Activated T-helper 2 cell treated with anti-CD3 and anti-CD28 coated beads, Interferon-gamma antibody, Interleukin-2, Interleukin-4, amounts not matched to agents 10 μg/mL and 5 μg/mL and 100 μg/mL, durations not matched to agents 14 hours and 24 hours and 36 hours (primary cell): Measurements from ENCODE around the gene SOCS7. TPM values are rescaled to one million over a fixed set of nuclear protein-coding genes. Genes with fewer than 3 reads are reported as not detected.

Experiments used
- DNase-seq: peaks from one replicate; pipeline ENCODE4 v3.0.0; 2021; ENCODE audit warnings: low spot score
- H3K27ac Mint-ChIP-seq: one replicate; pipeline ENCODE4 v1.8.0; 2021; ENCODE audit warnings: mixed read lengths
- H3K27me3 Mint-ChIP-seq: one replicate; pipeline ENCODE4 v1.8.0; 2021; ENCODE audit warnings: low read depth, mixed read lengths
- H3K36me3 Mint-ChIP-seq: one replicate; pipeline ENCODE4 v1.8.0; 2021; ENCODE audit warnings: low read depth, mixed read lengths
- H3K4me1 Mint-ChIP-seq: one replicate; pipeline ENCODE4 v1.8.0; 2021; ENCODE audit warnings: low read depth, mixed read lengths
- H3K4me3 Mint-ChIP-seq: one replicate; pipeline ENCODE4 v1.8.0; 2021; ENCODE audit warnings: low read depth, mild to moderate bottlenecking, moderate library complexity, mixed read lengths
- H3K9me3 Mint-ChIP-seq: one replicate; pipeline ENCODE4 v1.8.0; 2021; ENCODE audit warnings: mixed read lengths
- intact Hi-C: fragments of 100-400 bp; cut with micrococcal nuclease; formaldehyde crosslinking; loops from one replicate; pipeline ENCODE4 v1.15.1; 2023
- total RNA-seq: library from RNA; stranded (reverse); gene quantifications from 2 replicates; pipeline ENCODE4 v1.2.3, GENCODE V29; 2022

SOCS7 gene
- total RNA-seq, 1 donor from 2014 or later, result 25.9 TPM

GRCh38 chr17:38447502-38448085 is 96.0 kb downstream of the SOCS7 start:
- intact Hi-C loops, result no loop called here
- Mint-ChIP-seq H3K27me3 (peaks cover 26% of the 10 kb centered on the region), H3K4me1 (no peaks in the 10 kb centered on the region), H3K4me3 (no peak overlapping the region), H3K9me3 (no peaks in the 10 kb centered on the region), H3K36me3 (no peaks in the 10 kb centered on the region), H3K27ac (no peak overlapping the region)
- no peak for DNase-seq

DNA sequence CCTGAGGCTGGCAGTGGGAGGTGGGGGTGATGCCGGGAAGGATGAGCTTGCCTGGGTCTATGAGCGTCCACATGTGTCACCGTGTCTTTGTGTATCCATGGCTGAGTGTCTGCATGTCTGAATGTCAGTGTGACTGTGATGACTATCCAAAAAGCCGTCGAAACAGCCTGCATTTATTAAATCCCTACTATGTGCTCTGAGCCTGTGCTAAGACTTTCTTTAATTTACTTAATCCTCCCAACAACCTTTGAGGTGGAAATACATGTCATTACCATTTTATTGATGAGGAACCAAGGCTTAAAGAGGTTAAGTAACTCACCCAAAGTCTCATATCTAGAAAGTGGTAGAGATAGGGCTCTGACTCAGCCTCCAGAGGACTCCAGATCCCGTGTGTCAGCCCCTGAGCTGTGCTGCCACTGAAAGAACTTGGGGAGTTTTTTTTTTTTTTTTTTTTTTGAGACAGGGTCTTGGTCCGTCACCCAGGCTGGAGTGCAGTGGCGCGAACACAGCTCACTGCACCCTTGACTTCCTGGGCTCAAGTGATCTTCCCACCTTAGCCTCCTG is 96.6 kb downstream of the SOCS7 start:
- Mint-ChIP-seq H3K4me1 (peaks cover 3% of the 10 kb centered on the region), H3K9me3 (no peaks in the 10 kb centered on the region), H3K27ac (no peak overlapping the region), H3K27me3 (peaks cover 29% of the 10 kb centered on the region), H3K36me3 (no peaks in the 10 kb centered on the region), H3K4me3 (no peak overlapping the region)
- no peak for DNase-seq
- intact Hi-C loops, result no loop called here

GRCh38 chr17:38449364-38449763 is 97.7 kb downstream of the SOCS7 start:
- peaks cover 4% of the 10 kb centered on the region for H3K4me1 Mint-ChIP-seq
- no peak for DNase-seq
- intact Hi-C loops, result no loop called here
- H3K27ac Mint-ChIP-seq, result no peak overlapping the region
- H3K9me3 Mint-ChIP-seq, result no peaks in the 10 kb centered on the region
- no peak overlapping the region for H3K4me3 Mint-ChIP-seq
- peaks cover 31% of the 10 kb centered on the region for H3K27me3 Mint-ChIP-seq
- no peaks in the 10 kb centered on the region for H3K36me3 Mint-ChIP-seq

DNA sequence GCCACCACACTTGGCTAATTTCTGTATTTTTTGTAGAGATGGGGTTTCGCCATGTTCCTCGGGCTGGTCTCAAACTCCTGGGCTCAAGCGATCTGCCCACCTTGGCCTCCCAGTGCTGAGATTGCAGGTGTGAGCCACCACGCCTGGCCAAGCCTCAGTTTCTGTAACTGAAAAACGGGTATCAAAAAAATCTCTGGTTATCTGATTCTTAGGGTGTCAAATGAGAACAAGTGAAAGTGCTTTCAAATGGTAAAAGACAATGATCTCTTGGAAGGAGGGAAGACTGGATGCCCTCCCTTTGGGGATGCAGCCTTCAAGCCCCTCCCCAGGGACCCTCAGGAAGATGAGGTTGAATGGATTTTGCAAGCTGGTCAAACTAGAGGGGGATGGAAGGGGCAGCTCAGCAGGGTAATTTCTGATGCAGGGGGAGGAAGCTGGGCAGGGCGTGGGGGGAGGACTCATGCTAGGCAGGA is 98.9 kb downstream of the SOCS7 start:
- Mint-ChIP-seq H3K4me1 (peaks cover 4% of the 10 kb centered on the region), H3K4me3 (no peak overlapping the region), H3K27ac (no peak overlapping the region), H3K36me3 (no peaks in the 10 kb centered on the region), H3K9me3 (no peaks in the 10 kb centered on the region), H3K27me3 (peaks cover 37% of the 10 kb centered on the region)
- intact Hi-C loops, result no loop called here
- DNase-seq, result no peak

GRCh38 chr17:38451030-38451839 is 99.6 kb downstream of the SOCS7 start:
- H3K4me3 Mint-ChIP-seq, result no peak overlapping the region
- intact Hi-C loops, result no loop called here
- H3K27ac Mint-ChIP-seq, result no peak overlapping the region
- H3K36me3 Mint-ChIP-seq, result no peaks in the 10 kb centered on the region
- H3K9me3 Mint-ChIP-seq, result no peaks in the 10 kb centered on the region
- no peak for DNase-seq
- H3K4me1 Mint-ChIP-seq, result peaks cover 4% of the 10 kb centered on the region
- H3K27me3 Mint-ChIP-seq, result peaks cover 40% of the 10 kb centered on the region

- H3K27ac Mint-ChIP-seq, result no peak overlapping the region
- no peak overlapping the region for H3K4me3 Mint-ChIP-seq
- no peaks in the 10 kb centered on the region for H3K36me3 Mint-ChIP-seq
- no peak for DNase-seq
- intact Hi-C loops, result no loop called here
- peaks cover 4% of the 10 kb centered on the region for H3K4me1 Mint-ChIP-seq
- peaks cover 40% of the 10 kb centered on the region for H3K27me3 Mint-ChIP-seq
- H3K9me3 Mint-ChIP-seq, result no peaks in the 10 kb centered on the region
Measured at GRCh38 chr17:38451840-38452529, 100.3 kb downstream of the SOCS7 start.

DNA sequence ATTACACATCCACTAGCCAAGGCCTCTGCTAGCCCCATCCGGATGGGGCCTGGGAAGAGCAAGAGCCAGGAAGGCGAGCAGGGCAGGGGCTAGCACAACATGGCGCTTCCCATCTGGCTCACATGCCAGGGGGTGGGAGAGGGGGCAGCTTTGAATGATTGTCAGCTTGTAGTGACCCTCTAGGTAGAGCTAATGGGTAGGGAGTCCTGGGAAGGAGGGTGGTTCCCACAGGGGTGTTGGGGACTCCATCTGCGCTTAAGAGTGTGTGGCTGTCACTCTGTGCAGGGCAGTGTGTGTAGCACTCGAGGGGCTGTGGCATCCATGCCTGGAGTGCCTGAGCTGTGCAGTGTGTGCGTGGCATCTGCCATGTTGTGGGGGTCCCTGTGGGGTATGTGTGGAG is 101.1 kb downstream of the SOCS7 start:
- no peaks in the 10 kb centered on the region for H3K36me3 Mint-ChIP-seq
- intact Hi-C loops, result no loop called here
- no peak overlapping the region for H3K27ac Mint-ChIP-seq
- H3K4me3 Mint-ChIP-seq, result no peak overlapping the region
- DNase-seq, result no peak
- no peaks in the 10 kb centered on the region for H3K9me3 Mint-ChIP-seq
- H3K4me1 Mint-ChIP-seq, result peaks cover 4% of the 10 kb centered on the region
- peaks cover 44% of the 10 kb centered on the region for H3K27me3 Mint-ChIP-seq

- Mint-ChIP-seq H3K9me3 (no peaks in the 10 kb centered on the region), H3K27ac (no peak overlapping the region), H3K36me3 (no peaks in the 10 kb centered on the region), H3K4me1 (peaks cover 4% of the 10 kb centered on the region), H3K4me3 (no peak overlapping the region), H3K27me3 (peaks cover 44% of the 10 kb centered on the region)
- no peak for DNase-seq
- intact Hi-C loops, result no loop called here
Measured at GRCh38 chr17:38453951-38454421, 102.3 kb downstream of the SOCS7 start.

DNA sequence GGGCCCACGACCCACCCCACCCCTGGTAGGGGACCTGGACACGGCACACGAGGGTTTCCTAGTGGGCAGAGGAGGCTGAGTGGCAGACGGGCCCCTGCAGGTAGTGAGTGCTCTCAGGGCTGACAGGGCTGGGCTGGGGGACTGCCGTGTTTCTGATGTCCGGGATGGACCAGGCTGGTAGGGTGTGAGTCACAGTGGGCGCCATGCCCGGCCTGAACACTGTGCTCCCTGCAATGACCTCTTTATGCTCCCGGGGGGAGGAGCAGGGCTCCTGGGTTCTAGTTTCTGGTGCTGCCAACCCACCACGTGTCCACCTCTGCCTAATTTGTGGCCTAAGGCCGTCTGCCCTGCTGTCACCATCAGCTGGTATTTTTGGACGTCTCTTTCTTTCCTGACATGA is 102.9 kb downstream of the SOCS7 start:
- Mint-ChIP-seq H3K27ac (no peak overlapping the region), H3K36me3 (no peaks in the 10 kb centered on the region), H3K27me3 (peaks cover 44% of the 10 kb centered on the region), H3K4me3 (no peak overlapping the region), H3K4me1 (peaks cover 4% of the 10 kb centered on the region), H3K9me3 (no peaks in the 10 kb centered on the region)
- intact Hi-C loops, result no loop called here
- no peak for DNase-seq

Other genes with a start within 250 kb of the SOCS7 start
- not detected in 2 replicates for gene TBC1D3E, start 223.9 kb upstream of the SOCS7 start, total RNA-seq
- gene TBC1D3, start 159.3 kb upstream of the SOCS7 start, total RNA-seq, result not detected in 2 replicates
- 43.5 and 44.6 TPM in 2 replicates for gene MRPL45, start 54.7 kb upstream of the SOCS7 start, total RNA-seq
- not detected in 2 replicates for gene GPR179, start 7.9 kb upstream of the SOCS7 start, total RNA-seq
- 0.32 and 1.2 TPM in 2 replicates for gene ARHGAP23, start 76.6 kb downstream of the SOCS7 start, total RNA-seq